Measurements from ENCODE around the gene LRRK1.

DNA sequence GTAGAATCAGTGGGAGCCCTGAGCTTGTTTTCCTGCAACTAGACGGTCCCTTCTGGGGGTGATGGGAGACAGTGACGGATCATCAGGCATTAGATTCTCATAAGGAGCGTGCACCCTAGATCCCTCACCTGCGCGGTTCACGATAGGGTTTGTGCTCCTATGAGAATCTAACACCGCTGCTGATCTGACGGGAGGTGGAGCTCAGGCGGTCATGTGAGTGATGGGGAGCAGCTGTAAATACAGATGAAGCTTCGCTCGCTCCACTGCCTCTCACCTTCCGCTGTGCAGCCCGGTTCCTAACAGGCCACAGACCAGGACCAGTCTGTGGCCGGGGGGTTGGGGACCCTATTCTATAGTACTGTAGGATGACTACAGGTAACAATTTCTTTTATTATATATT lies 178.0 kb downstream of the LRRK1 start:
- TF ChIP-seq, protein P1, sequence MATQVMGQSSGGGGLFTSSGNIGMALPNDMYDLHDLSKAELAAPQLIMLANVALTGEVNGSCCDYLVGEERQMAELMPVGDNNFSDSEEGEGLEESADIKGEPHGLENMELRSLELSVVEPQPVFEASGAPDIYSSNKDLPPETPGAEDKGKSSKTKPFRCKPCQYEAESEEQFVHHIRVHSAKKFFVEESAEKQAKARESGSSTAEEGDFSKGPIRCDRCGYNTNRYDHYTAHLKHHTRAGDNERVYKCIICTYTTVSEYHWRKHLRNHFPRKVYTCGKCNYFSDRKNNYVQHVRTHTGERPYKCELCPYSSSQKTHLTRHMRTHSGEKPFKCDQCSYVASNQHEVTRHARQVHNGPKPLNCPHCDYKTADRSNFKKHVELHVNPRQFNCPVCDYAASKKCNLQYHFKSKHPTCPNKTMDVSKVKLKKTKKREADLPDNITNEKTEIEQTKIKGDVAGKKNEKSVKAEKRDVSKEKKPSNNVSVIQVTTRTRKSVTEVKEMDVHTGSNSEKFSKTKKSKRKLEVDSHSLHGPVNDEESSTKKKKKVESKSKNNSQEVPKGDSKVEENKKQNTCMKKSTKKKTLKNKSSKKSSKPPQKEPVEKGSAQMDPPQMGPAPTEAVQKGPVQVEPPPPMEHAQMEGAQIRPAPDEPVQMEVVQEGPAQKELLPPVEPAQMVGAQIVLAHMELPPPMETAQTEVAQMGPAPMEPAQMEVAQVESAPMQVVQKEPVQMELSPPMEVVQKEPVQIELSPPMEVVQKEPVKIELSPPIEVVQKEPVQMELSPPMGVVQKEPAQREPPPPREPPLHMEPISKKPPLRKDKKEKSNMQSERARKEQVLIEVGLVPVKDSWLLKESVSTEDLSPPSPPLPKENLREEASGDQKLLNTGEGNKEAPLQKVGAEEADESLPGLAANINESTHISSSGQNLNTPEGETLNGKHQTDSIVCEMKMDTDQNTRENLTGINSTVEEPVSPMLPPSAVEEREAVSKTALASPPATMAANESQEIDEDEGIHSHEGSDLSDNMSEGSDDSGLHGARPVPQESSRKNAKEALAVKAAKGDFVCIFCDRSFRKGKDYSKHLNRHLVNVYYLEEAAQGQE (IDR thresholded peaks at IDR 0.05; ENCODE audit: insufficient read depth in 1 of 2, low read depth in 2 of 2, low read length in 2 of 2), result no peak
- TF ChIP-seq POLR2AphosphoS5 (IDR thresholded peaks at IDR 0.05; ENCODE audit: low read depth, low read length), result no peak
